Fibroblast of peridontal ligament (primary cell): Measurements from ENCODE around the gene BFSP2.
A peak's percentile ranks its signal among the peaks of the same experiment; 100 is the strongest.
"Not testable (repeated sequence)": the region's sequence is repeated elsewhere in the genome, so short reads cannot be mapped to it uniquely, and the experiment has no call there.

ENCODE experiments used
- DNase-seq: peaks from one replicate; pipeline ENCODE4 v3.0.0-alpha.2; 2010; ENCODE audit errors: extremely low read depth

The BFSP2 gene

DNA sequence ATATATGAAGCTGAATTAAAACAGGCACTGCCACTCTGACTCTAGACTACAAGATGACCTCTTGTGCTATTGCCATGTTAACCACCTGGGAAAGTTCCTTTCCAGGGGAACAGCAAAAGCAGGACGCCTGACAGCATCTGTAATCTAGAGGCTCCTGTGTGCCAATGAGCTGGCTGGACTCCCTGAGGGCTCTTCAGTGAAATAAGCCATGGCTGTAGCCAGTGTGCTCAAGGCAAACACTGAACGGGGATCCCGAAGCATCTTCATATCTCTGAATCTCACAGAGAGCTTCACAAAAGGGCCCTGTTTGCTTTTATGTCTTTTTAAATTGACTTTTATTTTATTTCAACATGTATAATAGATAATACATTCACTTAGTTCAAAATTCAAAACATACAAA, 57.2 kb downstream of the BFSP2 start:
- no peak for DNase-seq

DNA sequence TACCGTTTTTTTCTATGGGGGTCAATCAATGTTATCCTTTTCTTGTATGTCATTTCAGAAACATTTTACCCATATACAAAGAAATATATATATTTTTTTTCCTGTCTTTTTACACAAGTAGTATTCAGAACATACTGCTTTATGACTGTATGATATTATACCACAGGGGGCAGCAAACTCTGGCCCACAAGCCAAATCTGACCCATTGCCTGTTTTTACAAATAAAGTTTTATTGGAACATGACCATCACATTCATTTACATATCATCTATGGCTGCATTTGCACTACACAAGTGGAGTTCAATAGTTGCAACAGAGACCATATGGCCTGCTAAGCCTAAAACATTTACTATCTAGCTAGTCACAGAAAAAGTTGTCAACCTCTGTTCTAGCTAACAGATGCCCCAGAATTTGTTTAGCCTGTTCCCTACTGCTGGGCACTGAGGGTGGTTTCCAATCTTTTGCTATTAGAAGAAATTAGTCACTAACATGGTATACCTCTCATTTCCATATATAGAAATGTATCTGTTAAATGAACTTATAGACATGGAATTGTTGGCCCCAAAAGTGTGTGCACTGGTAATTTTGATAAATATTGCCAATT, 57.7 kb downstream of the BFSP2 start:
- DNase-seq = no peak

- DNase-seq = peak; percentile 47
Measured at GRCh38 chr3:133459400-133459799, 59.5 kb downstream of the BFSP2 start.

DNA sequence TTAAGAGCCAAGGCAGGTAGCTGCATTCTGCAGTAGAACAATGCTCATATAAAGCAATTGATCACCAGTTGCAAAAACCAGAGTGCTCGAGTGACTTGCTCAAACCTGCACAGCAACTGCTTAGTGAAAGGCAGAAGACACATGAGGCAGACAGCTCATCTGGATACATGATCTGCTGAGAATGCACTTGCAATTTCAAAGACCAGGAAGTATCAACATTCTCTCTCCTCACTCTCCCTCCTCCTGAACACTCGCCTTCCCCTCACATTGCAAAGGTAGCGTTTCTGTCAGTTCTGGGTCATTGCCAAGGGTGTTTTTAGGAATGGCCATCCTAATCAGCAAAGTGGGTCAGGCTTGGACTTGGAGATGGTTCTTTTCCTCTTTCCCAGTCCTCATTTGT, 61.0 kb downstream of the BFSP2 start:
- no peak for DNase-seq

DNA sequence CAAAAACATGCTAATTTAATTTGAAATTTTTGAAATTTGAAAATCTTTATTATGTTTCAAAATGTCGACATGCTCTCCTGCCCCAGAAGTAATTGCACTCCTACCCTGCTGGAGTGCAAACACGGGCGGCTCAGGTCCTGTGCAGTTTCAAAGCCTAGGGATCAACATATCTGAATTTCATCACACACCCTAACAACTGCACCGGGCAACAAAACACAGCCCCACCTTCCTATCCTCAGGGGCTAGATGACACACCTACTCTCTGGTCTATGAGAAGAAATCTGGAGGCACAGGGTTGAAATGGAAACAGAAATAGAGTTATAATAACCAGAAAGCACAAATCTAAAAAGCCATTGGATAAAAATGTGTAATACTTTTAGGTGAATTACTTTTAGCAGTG, 61.4 kb downstream of the BFSP2 start:
- no peak for DNase-seq

DNA sequence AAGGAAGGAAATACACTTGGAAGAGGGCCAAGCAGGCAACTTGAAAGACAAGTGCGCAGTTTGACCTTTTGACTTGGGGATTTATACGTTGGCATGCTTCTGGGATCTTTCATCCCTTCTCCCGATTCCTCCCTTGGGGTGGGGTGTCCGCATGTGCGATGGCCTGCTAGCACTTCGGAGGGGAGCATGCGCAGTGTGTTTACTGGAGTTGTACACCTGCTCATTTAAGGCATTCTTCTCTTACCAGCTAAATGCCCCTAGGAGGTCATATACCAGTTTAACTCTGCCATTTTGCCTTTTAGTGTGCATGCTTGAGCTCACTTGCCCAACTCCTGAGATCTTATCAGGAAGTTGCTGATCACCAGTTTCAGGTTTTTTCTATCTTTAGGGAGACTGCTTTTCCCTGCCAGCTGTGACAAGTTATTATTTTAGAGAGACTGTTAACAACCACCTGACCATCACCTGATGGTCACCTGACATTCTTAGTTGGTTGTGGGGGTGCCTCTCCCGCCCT, 63.5 kb downstream of the BFSP2 start:
- DNase-seq = no peak

- DNase-seq = peak; percentile 68
Measured at GRCh38 chr3:133464573-133464972, 64.7 kb downstream of the BFSP2 start.

DNA sequence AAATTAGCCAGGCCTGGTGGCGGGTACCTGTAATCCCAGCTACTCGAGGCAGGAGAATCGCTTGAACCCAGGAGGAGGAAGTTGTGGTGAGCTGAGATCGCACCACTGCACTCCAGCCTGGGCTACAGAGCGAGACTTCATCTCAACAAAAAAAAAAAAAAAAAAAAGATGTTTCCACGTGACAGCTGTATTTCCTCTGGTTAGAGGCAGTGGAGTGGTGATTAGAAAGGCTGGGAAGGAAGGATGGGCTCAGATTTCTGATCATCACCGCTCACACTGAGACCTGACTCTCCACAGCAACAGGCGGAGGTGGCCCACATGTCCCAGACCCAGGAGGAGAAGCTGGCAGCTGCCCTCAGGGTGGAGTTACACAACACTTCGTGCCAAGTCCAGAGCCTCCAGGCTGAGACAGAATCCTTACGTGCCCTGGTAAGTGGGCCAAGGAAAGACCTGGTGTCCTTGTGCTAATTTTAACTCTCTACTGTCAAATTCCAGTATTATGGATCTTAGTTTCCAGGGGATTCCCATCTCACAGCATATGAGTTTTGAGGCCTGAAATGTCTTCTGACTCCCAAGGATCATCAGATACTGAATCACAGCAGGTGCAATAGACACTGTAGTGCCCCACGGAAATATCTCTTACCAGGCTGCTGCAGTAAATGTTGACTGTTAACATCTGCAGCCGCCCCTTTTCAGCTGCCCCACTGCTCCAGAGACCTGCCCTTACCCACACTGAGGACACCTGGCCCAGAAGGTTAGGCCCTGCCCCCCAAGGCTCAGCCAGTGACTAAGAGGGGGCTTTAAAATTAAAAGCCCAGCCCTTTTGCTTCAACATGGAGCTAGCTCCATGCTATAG, 66.9 kb downstream of the BFSP2 start:
- no peak for DNase-seq

- DNase-seq = no peak
Measured at GRCh38 chr3:133467780-133468179, 67.9 kb downstream of the BFSP2 start.

- peak; percentile 21 for DNase-seq
Measured at GRCh38 chr3:133468251-133468721, 68.4 kb downstream of the BFSP2 start.

DNA sequence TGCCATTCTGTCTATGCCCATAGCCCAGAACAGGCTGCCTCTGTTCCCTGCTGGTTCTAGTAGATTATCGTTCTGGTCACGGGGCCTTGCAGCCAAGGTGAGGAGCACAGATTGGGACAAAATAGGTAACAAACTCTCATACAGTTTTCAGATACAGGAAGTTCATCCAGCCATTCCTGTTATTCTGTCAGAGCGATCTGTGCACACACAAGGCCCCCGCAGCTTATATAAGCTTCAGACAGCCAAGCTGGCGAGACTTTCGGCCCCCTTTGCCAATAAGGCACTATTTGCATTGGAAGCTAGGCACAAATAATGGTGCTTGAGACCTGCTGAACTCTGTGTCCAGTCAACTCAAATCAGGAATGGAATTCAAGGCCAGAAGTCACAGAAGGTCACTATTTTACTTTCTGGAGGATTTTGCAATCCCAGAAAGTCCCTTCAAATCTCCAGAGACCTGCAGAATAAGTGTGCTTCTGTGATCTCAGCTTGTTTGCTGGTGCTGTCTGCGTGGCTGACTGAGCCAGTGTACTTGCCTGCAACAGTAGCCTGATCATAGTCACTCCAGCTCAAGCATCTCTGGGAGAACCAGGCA, 69.4 kb downstream of the BFSP2 start:
- DNase-seq = peak; percentile 40

GRCh38 chr3:133472242-133472641, 72.4 kb downstream of the BFSP2 start:
- no peak for DNase-seq

DNA sequence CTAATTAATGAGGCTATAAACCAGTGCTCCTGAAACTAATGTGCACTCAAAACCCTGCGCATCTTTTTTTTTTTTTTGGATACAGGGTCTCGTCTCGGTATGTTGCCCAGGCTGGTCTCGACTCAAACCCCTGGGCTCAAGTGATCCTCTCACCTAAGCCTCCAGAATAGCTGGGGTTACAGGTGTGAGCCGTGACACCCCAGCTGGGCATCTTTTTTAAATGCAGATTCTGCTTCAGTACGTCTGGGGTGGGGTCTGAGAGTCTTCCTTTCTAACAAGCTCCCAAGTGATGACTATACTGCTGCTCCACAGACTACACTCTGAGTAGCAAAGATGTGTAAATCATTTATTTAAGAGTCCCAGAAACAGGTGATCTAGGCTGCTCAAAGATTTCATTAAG, 73.0 kb downstream of the BFSP2 start:
- no peak for DNase-seq

DNA sequence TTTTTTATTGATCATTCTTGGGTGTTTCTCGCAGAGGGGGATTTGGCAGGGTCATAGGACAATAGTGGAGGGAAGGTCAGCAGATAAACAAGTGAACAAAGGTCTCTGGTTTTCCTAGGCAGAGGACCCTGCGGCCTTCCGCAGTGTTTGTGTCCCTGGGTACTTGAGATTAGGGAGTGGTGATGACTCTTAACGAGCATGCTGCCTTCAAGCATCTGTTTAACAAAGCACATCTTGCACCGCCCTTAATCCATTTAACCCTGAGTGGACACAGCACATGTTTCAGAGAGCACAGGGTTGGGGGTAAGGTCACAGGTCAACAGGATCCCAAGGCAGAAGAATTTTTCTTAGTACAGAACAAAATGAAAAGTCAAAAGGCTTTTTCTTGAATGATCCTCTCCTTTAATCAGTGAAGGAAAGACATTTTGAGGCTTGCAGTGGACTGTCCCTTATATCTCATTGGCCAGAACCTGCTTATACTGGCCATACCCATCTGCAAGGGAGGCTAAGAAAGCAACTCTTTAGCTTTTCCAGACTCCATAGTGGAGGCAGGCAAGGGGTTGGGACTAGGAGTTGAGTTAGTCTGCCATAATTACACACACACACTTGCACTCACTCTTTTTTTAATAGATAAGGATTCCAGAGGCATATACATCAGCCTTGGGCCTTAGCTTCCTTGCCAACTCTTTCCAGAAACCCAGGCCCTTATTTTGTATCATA, 73.8 kb downstream of the BFSP2 start:
- not testable (repeated sequence) for DNase-seq

DNA sequence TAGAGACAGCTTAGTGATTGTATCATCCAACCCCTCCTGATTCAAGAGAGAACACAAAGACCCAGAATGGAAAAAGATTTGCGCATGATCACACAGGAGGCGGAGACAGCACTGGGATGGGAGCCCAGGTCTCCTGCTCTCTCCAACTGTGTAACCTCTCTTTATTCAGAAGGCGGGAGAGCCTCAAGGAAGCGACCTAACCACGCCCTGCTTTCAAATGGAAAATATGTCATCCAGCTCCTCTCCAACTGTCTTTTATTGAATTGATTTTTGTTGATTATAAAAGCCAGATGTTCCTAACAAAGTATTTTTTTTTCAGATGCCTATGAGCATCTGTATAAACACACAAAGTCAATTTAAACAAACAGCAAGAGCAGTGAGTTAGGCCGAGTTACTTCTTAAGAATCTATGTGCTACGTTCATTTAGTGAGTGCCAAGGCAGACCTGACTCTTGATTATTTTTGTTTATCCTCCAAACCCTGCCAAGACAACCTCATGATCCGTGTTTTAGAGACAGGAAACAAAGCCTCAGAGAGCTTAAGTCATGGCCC, 74.5 kb downstream of the BFSP2 start:
- DNase-seq = peak; percentile 86

- DNase-seq = no peak
Measured at GRCh38 chr3:133474817-133475216, 75.0 kb downstream of the BFSP2 start.

- no peak for DNase-seq
Measured at GRCh38 chr3:133475245-133476010, 75.6 kb downstream of the BFSP2 start.

- no peak for DNase-seq
Measured at GRCh38 chr3:133476971-133477375, 77.1 kb downstream of the BFSP2 start.

DNA sequence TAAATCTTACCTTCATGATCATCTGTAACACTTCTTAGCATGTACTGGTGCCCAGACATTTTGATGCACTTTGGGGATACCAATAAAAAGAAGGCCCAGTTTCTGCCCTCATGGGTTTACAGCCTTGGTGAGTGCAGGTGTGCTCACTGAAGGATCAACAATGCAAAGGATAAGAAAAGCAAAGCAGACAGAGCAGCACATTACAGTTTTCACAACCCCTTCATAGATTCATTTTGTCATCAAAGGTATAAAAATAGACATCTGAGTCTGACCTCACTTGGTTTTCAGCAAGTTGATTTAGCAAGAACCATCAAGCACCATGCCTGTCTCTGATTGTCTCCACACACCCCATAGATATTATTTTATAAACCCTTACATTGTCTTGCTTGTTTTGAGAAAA, 77.6 kb downstream of the BFSP2 start:
- DNase-seq = no peak

- DNase-seq = no peak
Measured at GRCh38 chr3:133478624-133479023, 78.8 kb downstream of the BFSP2 start.

DNA sequence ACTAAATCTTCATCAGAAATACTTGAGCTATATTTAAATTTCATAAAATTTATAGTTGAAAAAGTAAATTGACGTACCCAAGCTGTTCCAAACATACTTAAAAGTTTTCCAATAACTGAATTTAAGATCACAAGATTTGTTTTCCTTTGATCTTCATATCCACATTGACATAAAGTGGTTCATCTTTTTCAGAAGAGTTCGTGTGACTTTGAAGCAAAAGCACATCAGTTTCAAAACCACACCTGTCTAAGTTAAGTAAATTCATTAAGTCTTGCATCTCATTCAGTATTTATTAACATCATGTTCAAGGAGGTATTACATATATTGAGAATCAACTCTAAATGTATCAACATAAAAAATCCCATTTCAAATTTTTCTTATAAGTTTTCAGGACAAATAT, 79.5 kb downstream of the BFSP2 start:
- DNase-seq = no peak
